HepG2 (cell line): Measurements from ENCODE around the gene TWNK. TPM values are rescaled to one million over a fixed set of nuclear protein-coding genes. Genes with fewer than 3 reads are reported as not detected.

Source experiments
- ATAC-seq: fragments of 200-7000 bp; cut with Tn5 transposase; 3 replicates; pipeline ENCODE4 v1.9.1; 2020; ENCODE audit warnings: mild to moderate bottlenecking, moderate library complexity
- BruUV-seq: library from RNA; stranded (reverse); fragments of 400-500 nt; replicated peaks from 2 replicates; lab custom pipeline; 2021; lab: Mats Ljungman, UMichigan
- CTCF ChIA-PET: fragments of 300-600 bp; formaldehyde crosslinking; extraction: SDS; loops from one replicate; lab custom pipeline; 2021; ENCODE audit warnings: low total read pairs, inconsistent platforms, low intra/inter-chr PET ratio; lab: Yijun Ruan, JAX
- POLR2A ChIA-PET: fragments of 350-600 bp; sonication (Branson Sonifier 250); formaldehyde crosslinking; loops from one replicate; lab custom pipeline; 2020; ENCODE audit warnings: antibody characterized with exemption, inconsistent platforms; lab: Yijun Ruan, JAX
- DNase-seq: peaks from one replicate; pipeline ENCODE4 v3.0.0-alpha.2; 2015; ENCODE audit warnings: low spot score
- FAIRE-seq: peaks from 3 replicates; lab custom pipeline; 2011; peaks lifted over from hg19 to GRCh38; lab: Jason Lieb, UNC
- H2AFZ ChIP-seq: one replicate; pipeline ENCODE4 v1.6.1; 2011; ENCODE audit warnings: low read length, inconsistent platforms
- H3K27ac ChIP-seq: fragments of 300-600 bp; 3 replicates; pipeline ENCODE4 v1.8.0; 2011; ENCODE audit warnings: mixed run types, mild to moderate bottlenecking, mixed read lengths, low read length, inconsistent platforms; ENCODE audit not compliant: insufficient read depth; ENCODE audit errors: extremely low read length
- H3K27me3 ChIP-seq, 2 experiments: fragments of 200-600 bp in 1 of 2; 2 replicates in 1 of 2; 3 replicates in 1 of 2; pipeline versions ENCODE4 v1.6.0 to v1.8.0; 2011; ENCODE audit warnings: low read length in 2 of 2, mild to moderate bottlenecking in 2 of 2, moderate library complexity in 2 of 2, inconsistent platforms in 1 of 2; ENCODE audit not compliant: insufficient read depth in 2 of 2, control insufficient read depth in 1 of 2
- H3K36me3 ChIP-seq, 2 experiments: fragments of 200-600 bp in 1 of 2; replicated peaks in 1 of 2; 2 replicates in 1 of 2; 3 replicates in 1 of 2; pipeline versions ENCODE4 v1.5.1 to v1.8.0; 2011; ENCODE audit warnings: low read length in 2 of 2, inconsistent platforms in 1 of 2; ENCODE audit not compliant: insufficient read depth in 2 of 2, control insufficient read depth in 1 of 2
- H3K4me1 ChIP-seq: 2 replicates; pipeline ENCODE4 v1.5.1; 2012; ENCODE audit warnings: low read length, inconsistent platforms; ENCODE audit not compliant: insufficient read depth
- H3K4me2 ChIP-seq: 2 replicates; pipeline ENCODE4 v1.6.0; 2011; ENCODE audit warnings: low read depth, low read length, inconsistent platforms
- H3K4me3 ChIP-seq, 3 experiments: fragments of 200-600 bp in 1 of 3; sonication (generic), shearing (Covaris generic) in 1 of 3; replicated peaks in 1 of 3; 2 replicates each; pipeline ENCODE4 v1.5.1; 2011 to 2016; ENCODE audit warnings: low read length in 3 of 3, inconsistent platforms in 2 of 3, low read depth in 2 of 3, mild to moderate bottlenecking in 2 of 3, control low read depth in 1 of 3, mixed read lengths in 1 of 3; ENCODE audit not compliant: insufficient read depth in 1 of 3
- H3K79me2 ChIP-seq: one replicate; pipeline ENCODE4 v1.6.1; 2011; ENCODE audit warnings: low read length, inconsistent platforms; ENCODE audit not compliant: insufficient read depth
- H3K9ac ChIP-seq: 2 replicates; pipeline ENCODE4 v1.6.0; 2011; ENCODE audit warnings: mild to moderate bottlenecking, low read depth, low read length, inconsistent platforms; ENCODE audit not compliant: insufficient read depth
- H3K9me3 ChIP-seq: 2 replicates; pipeline ENCODE4 v1.5.1; 2012; ENCODE audit warnings: mild to moderate bottlenecking, low read length
- H4K20me1 ChIP-seq: 2 replicates; pipeline ENCODE4 v1.6.0; 2011; ENCODE audit warnings: inconsistent platforms, mild to moderate bottlenecking, low read length, moderate library complexity; ENCODE audit not compliant: insufficient read depth
- GATAD2A ChIP-seq: IDR thresholded peaks from 2 replicates; pipeline ENCODE4 v1.6.1; 2016
- KAT8 ChIP-seq: IDR thresholded peaks from 2 replicates; pipeline ENCODE4 v1.6.1; 2016; ENCODE audit warnings: missing genetic modification reagents, missing compliant biosample characterization
- KDM1A ChIP-seq: IDR thresholded peaks from 2 replicates; pipeline ENCODE4 v1.6.1; 2016; ENCODE audit warnings: missing compliant biosample characterization
- KDM2A ChIP-seq: sonication (generic); formaldehyde crosslinking; IDR thresholded peaks from 2 replicates; pipeline ENCODE4 v1.4.0; 2020; ENCODE audit warnings: low read depth, missing genetic modification reagents, borderline replicate concordance
- NR2F6 ChIP-seq, 2 experiments: IDR thresholded peaks; 2 replicates each; pipeline ENCODE4 v1.6.1; 2016; ENCODE audit warnings: antibody characterized with exemption in 1 of 2, mild to moderate bottlenecking in 1 of 2
- RAD21 ChIP-seq: fragments of 450-650 bp; formaldehyde crosslinking; IDR thresholded peaks from 2 replicates; pipeline ENCODE4 v1.5.0; 2020; ENCODE audit warnings: mild to moderate bottlenecking
- REPIN1 ChIP-seq: sonication (generic); formaldehyde crosslinking; IDR thresholded peaks from 2 replicates; pipeline ENCODE4 v1.8.0; 2022; ENCODE audit warnings: missing genetic modification reagents, low read depth, mild to moderate bottlenecking, borderline replicate concordance
- SAP130 ChIP-seq: IDR thresholded peaks from 2 replicates; pipeline ENCODE4 v1.6.1; 2016; ENCODE audit warnings: low read depth
- SIN3A ChIP-seq: IDR thresholded peaks from 2 replicates; pipeline ENCODE4 v1.6.1; 2011; ENCODE audit warnings: low read depth, mild to moderate bottlenecking, control low read depth, low read length, borderline replicate concordance
- TEAD3 ChIP-seq: optimal IDR thresholded peaks from 2 replicates; pipeline ENCODE3; 2016; ENCODE audit warnings: borderline replicate concordance
- whole genome bisulfite sequencing: methylation state at CpG from one replicate; pipeline ENCODE4 v1.1.6; 2017; ENCODE audit warnings: low lambda C conversion rate; 5-methylcytosine and 5-hydroxymethylcytosine counted together
- in situ Hi-C: cut with HindIII; loops from 2 replicates; pipeline ENCODE4 v1.10.0; 2017; ENCODE audit warnings: low pct_unique_long_range_greater_than_20kb; ENCODE audit not compliant: extremely low pct_ligation_motif_present
- intact Hi-C: fragments of 100-400 bp; cut with micrococcal nuclease; formaldehyde crosslinking; loops from one replicate; pipeline ENCODE4 v1.10.0; 2022; ENCODE audit not compliant: unreplicated experiment
- polyA plus RNA-seq, 8 experiments: library from polyadenylated mRNA; depleted of rRNA in 3 of 8; stranded (reverse) in 7 of 8; unstranded in 1 of 8; fragments of >200 nt; fragmentation: Illumina TruSeq in 4 of 8; extraction: Trizol in 4 of 8; gene quantifications; 2 replicates each; pipeline versions ENCODE4 v1.2.1 to v1.2.3, GENCODE V29; 2011 to 2016; ENCODE audit warnings: low read depth in 4 of 8, missing spikeins in 1 of 8, mixed read lengths in 1 of 8; ENCODE audit not compliant: insufficient read depth in 1 of 8
- total RNA-seq, 5 experiments: library from RNA; depleted of rRNA; stranded (reverse); fragments of >200 nt; fragmentation: Illumina TruSeq; extraction: Trizol; gene quantifications; 2 replicates each; pipeline ENCODE4 v1.2.3, GENCODE V29; 2016; ENCODE audit warnings: low read depth in 1 of 5
- TF ChIP-seq, protein P1 (sequence below): sonication (generic); formaldehyde crosslinking; IDR thresholded peaks from 2 replicates; pipeline ENCODE4 v1.8.1; 2023; ENCODE audit warnings: missing genetic modification reagents, mild to moderate bottlenecking, borderline replicate concordance
- TF ChIP-seq, protein P2 (sequence below): sonication (generic); formaldehyde crosslinking; IDR thresholded peaks from 2 replicates; pipeline ENCODE4 v1.4.0; 2020; ENCODE audit warnings: missing genetic modification reagents
- TF ChIP-seq, protein P3 (sequence below): sonication (generic); formaldehyde crosslinking; IDR thresholded peaks from 2 replicates; pipeline ENCODE4; 2020; ENCODE audit warnings: missing genetic modification reagents, mild to moderate bottlenecking, borderline replicate concordance
- TF ChIP-seq, protein P4 (sequence below): sonication (generic); formaldehyde crosslinking; IDR thresholded peaks from 2 replicates; pipeline ENCODE4 v1.4.0; 2020; ENCODE audit warnings: mild to moderate bottlenecking, missing genetic modification reagents, borderline replicate concordance

TWNK gene
- total and polyA plus RNA-seq, 2 of the 13 experiments (the other 11 are each of a cell fraction or from before 2014, with no cell fraction given): 10.7 to 16.5 TPM

DNA sequence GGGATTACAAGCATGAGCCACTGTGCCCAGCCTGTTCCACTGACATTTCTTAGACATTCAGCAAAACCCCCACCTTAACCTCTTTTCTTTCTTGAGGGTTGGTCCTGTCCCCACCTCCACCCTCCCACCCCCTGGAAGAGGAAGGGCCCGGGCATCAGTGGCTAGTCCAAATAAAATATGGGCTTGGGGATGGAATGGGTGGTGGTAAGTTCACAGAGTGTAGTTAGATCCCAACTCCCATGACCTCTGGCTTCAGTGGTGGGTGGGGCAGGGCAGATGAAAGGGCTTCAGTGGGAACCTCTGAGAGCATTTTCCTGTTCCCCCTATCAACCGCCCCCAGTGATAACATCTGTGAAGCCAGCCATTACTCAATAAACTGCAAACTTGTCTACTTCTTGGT lies 53.5 kb downstream of the TWNK start (continued):
- TF ChIP-seq, protein P1, sequence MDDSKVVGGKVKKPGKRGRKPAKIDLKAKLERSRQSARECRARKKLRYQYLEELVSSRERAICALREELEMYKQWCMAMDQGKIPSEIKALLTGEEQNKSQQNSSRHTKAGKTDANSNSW (CRISPR knock-in tag): no peak

DNA sequence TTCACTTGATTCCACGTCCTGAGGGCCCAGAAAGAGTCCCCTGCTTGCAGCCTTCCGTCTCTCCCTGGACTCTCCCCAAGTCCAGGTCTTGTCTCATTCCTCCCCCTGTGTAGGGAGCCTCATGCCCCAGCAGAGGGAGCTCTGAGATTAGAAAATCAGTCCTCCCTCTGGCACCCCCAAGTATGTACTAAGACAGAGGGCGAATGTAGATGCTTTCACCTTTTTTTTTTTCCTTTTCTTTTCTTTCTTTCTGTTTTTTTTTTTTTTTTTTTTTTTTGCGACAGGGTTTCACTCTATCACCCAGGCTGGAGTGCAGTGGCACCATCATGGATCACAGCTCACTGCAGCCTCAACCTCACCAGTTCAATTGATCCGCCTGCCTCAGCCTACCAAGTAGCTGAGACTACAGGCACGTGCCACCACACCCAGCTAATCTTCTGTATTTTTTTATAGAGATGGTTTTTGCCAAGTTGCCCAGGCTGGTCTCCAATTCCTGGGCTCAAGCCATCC lies 54.0 kb downstream of the TWNK start:
- no peak overlapping the region for H3K9ac ChIP-seq
- CTCF ChIA-PET: interaction anchor here (0.6 to 4.2 kb wide), 8 partner anchors 15 to 101 kb away, joined by 3 to 45 read pairs (median 5); no protein-coding TSS in a partner anchor
- no peaks in the 10 kb centered on the region for H4K20me1 ChIP-seq
- intact Hi-C loops: loop anchor here (1.0 kb wide), 1 partner anchor 25 kb away; no protein-coding TSS in a partner anchor
- peak; percentile 75 for ATAC-seq
- WGBS: 22% methylated on average over 6 of the region's 6 CpGs
- peak; percentile 83 for FAIRE-seq
- no peak overlapping the region for H3K4me3 ChIP-seq
- peaks cover 49% of the 10 kb centered on the region for H3K4me1 ChIP-seq
- no peaks in the 10 kb centered on the region for H3K79me2 ChIP-seq
- no peak overlapping the region for H3K27ac ChIP-seq
- H3K4me2 ChIP-seq: peak overlapping the region; percentile 89
- BruUV-seq: no TSS peak
- H2AFZ ChIP-seq: no peak overlapping the region
- POLR2A ChIA-PET: interaction anchor here (0.6 to 5.9 kb wide), 6 partner anchors 9 to 100 kb away, joined by 3 to 141 read pairs (median 8); partner anchors contain the start of genes KAZALD1, PDZD7 and SFXN3
- H3K36me3 ChIP-seq: peaks cover 6 to 20% of the 10 kb centered on the region in 2 experiments; a peak in 3 of 5 replicates
- in situ Hi-C loops: no loop called here
- H3K27me3 ChIP-seq: no peaks in the 10 kb centered on the region; a peak in 1 of 5 replicates
- H3K9me3 ChIP-seq: no peaks in the 10 kb centered on the region
- peak; percentile 81 for DNase-seq
- TF ChIP-seq REPIN1 (CRISPR knock-in tag): 0 out of 2 replicates have a peak, but pooled peaks have one; percentile 36
- TF ChIP-seq, protein P2, sequence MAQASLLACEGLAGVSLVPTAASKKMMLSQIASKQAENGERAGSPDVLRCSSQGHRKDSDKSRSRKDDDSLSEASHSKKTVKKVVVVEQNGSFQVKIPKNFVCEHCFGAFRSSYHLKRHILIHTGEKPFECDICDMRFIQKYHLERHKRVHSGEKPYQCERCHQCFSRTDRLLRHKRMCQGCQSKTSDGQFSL: 0 out of 2 replicates have a peak, but pooled peaks have one; percentile 43
- TF ChIP-seq TEAD3 (CRISPR knock-in tag): peak; percentile 36
- TF ChIP-seq, protein P3, sequence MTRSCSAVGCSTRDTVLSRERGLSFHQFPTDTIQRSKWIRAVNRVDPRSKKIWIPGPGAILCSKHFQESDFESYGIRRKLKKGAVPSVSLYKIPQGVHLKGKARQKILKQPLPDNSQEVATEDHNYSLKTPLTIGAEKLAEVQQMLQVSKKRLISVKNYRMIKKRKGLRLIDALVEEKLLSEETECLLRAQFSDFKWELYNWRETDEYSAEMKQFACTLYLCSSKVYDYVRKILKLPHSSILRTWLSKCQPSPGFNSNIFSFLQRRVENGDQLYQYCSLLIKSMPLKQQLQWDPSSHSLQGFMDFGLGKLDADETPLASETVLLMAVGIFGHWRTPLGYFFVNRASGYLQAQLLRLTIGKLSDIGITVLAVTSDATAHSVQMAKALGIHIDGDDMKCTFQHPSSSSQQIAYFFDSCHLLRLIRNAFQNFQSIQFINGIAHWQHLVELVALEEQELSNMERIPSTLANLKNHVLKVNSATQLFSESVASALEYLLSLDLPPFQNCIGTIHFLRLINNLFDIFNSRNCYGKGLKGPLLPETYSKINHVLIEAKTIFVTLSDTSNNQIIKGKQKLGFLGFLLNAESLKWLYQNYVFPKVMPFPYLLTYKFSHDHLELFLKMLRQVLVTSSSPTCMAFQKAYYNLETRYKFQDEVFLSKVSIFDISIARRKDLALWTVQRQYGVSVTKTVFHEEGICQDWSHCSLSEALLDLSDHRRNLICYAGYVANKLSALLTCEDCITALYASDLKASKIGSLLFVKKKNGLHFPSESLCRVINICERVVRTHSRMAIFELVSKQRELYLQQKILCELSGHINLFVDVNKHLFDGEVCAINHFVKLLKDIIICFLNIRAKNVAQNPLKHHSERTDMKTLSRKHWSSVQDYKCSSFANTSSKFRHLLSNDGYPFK: 0 out of 2 replicates have a peak, but pooled peaks have one; percentile 23
- TF ChIP-seq NR2F6 (IDR thresholded peaks at IDR 0.05): peak; percentile 41
- TF ChIP-seq NR2F6 (CRISPR knock-in tag; IDR thresholded peaks at IDR 0.05): 0 out of 2 replicates have a peak, but pooled peaks have one; percentile 15
- no peak for TF ChIP-seq SIN3A
- 0 out of 2 replicates have a peak, but pooled peaks have one; percentile 21 for TF ChIP-seq KAT8 (CRISPR knock-in tag)
- no peak for TF ChIP-seq KDM1A
- TF ChIP-seq RAD21 (CRISPR knock-in tag): peak; percentile 68
- TF ChIP-seq SAP130 (CRISPR knock-in tag): 0 out of 2 replicates have a peak, but pooled peaks have one; percentile 38
- TF ChIP-seq GATAD2A (CRISPR knock-in tag): peak; percentile 52; the same call in 1 of the 2 replicates
- 0 out of 2 replicates have a peak, but pooled peaks have one; percentile 21 for TF ChIP-seq KDM2A (CRISPR knock-in tag)
- TF ChIP-seq, protein P4, sequence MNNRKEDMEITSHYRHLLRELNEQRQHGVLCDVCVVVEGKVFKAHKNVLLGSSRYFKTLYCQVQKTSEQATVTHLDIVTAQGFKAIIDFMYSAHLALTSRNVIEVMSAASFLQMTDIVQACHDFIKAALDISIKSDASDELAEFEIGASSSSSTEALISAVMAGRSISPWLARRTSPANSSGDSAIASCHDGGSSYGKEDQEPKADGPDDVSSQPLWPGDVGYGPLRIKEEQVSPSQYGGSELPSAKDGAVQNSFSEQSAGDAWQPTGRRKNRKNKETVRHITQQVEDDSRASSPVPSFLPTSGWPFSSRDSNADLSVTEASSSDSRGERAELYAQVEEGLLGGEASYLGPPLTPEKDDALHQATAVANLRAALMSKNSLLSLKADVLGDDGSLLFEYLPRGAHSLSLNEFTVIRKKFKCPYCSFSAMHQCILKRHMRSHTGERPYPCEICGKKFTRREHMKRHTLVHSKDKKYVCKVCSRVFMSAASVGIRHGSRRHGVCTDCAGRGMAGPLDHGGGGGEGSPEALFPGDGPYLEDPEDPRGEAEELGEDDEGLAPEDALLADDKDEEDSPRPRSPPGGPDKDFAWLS (CRISPR knock-in tag): no peak
